ENCODE data around the gene TARS1.

TARS1 gene

DNA sequence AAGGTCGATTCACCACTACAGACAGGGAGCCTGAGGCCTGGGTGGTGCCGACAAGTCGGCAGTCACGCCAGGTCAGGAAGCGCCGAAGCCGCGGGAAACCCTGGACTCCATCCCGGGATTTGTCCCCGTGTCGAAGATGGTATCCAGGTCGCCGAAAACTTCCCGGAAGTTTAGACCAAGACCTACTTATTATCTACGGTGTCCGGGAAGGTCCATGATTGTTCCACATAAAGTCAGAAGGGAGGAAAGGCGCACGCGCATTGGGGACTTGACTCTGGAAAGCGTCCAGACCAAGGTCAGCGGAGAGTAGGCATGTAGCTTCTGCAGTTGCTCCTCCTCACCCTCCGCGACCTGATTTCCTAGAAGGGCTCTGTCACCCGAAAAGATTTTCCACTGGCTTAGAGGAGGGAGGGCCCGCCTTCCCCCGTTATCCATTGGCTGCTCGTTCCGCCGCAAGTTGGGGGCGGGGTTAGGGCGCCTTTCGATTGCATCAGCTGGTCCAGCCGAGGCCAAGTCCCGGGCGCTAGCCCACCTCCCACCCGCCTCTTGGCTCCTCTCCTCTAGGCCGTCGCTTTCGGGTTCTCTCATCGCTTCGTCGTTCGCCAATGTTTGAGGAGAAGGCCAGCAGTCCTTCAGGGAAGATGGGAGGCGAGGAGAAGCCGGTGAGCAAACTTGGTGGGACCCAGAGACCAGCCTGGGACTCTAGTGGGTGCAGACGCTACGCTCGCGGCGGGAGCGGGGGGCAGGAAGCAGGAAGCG, at the start of gene TARS1:
Gene TARS1, plus strand, starts transcription at position 484 of the 759 bp plus-strand sequence. Its CDS starts 122 bp downstream, at position 606.
- peak; percentile 96 for DNase-seq (ENCODE audit: low spot score)

DNA sequence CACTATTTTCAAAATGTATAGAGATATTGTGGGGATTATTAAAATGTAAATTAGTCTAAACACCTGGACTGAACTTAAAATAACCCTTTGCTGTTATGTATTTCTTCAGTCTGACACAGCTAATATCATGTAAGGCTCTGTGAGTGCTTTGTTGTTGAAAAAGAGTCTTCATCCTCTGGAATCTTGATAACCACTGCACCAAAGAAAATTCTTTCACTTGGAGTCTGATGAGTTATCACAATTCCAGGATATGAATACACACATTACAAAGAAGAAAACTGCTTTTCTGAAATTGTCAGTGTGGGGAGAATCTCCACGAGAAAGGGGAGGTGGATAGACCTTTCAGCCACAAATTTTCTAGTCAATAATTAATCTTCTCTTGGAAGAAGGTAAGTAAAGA, 42.3 kb upstream of the TARS1 start:
- no peak for DNase-seq (ENCODE audit: low spot score)

DNA sequence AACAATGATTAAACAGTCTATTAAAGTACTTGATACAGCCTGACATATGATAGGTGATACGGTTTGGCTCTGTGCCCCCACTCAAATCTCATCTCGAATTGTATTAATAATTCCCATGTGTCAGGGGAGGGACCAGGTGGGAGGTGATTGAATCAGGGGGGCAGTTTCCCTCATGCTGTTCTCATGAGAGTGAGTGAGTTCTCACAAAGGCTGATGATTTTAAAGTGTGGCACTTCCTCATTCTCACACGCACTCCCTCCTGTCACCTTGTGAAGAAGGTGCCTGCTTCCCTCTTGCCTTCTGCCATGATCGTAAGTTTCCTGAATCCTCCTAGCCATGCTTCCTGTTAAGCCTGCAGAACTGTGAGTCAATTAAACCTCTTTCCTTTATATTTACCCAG, 40.1 kb upstream of the TARS1 start:
- no peak for DNase-seq (ENCODE audit: low spot score)

DNA sequence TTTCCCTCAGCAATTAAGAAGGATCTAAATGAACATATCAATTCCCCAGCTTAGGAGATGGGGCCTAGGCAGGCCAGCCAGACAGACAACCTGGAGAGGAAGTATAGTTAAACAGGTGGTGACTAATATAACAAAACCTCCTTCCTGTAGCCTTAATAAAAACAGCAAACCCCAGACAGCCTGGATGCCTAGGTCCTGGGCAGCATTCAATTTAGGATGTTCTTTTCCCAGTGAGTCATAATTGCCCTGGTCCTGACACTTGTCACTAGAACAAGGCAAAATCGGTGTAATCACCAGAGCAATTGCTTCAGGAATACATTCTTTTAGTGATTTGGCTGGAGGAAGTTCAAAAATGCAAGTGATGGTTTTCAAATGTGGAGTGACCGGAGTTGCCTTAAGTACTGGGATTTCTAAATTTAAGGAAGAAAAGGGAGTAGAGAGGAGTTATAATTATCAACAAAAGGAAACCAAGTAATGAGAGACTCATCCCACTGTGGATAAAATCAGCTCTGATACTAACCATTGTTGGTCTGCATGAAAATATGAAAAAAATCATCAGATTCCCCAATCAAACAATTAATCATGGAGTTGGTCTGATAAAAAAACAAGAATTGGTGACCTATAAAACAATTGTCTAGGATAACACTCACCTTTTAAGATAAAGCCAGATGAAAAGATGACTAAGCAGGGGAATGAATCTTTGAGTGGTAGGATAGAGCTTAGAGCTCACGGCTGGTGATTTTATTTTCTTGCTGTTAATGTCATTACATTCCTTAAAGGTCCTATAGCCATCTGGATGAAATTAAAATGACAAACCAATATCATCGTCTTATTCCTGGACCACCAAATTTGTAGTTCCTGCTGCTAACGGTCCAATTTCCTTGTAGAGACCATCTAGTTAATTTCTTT, 39.0 kb upstream of the TARS1 start:
- DNase-seq (ENCODE audit: low spot score): peak; percentile 21

DNA sequence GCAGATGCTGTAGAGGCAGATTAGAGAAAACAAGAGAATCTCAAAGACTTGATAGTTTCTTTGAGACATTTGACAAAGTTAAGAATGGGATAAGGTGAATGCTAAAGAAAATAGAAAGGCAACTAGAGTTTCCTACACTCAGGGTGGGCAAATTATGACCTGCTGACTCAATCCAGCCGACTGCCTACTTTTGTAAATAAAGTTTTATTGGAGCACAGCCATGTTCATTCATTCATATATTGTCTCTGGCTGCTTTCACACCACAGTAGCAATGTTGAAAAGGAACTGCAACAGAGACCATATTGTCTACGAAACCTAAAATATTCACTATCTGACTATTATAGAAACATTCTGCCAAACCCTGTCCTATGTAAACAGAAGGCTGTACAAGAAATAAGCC, 37.6 kb upstream of the TARS1 start:
- DNase-seq (ENCODE audit: low spot score): no peak

DNA sequence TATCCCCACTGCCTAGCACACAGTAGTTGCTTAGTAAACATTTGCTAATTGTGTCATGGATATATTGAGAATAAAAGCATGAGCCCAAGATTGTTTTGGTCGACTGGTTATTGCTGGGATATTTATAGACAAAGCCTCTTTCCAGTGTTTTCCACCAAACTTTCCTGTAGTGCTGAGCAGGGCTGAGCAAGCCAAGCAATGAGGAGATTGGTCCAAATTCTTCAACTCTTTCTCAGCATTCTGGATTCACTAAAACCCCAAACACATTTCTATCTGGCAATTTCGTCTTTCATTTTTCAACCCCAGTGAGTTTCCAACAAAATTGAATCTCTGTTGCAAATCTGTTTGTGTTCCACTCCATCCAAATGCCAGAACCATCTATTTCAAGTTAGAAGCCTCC, 31.9 kb upstream of the TARS1 start:
- DNase-seq (ENCODE audit: low spot score): peak; percentile 14

DNA sequence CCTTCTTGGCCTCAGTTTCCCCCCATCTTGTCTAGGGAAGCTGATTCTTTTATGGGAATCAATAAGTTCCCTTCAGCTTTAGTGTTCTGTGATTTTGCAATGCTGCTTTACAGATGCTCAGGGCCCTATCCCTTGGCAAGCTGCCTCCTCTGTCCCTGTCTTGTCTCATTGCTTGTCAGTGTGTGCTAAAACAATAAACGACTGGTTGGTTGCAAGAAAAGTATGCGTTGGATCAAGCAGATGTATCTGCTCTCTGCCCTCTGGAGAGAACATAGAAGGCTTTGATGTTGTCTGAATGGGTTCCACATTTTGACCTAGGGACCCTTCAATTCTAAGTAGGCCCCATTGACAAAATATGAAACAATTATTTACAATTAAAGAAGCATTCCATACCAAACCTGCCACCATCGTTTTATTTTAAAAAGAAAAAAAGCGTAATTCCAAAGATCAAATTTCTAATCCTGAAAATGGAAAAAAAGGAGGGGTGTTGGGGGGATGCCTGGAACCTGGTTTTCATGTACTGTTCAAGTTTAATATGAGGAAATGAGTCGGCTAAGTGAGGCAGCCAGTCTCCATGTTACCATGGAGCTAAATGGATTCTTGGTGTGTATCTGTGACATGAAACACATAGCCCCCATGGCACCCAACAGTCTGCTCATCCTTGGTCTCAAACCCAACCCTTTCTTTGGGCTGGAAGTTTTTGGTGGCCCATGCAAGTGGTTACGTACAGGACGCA, 31.2 kb upstream of the TARS1 start:
- DNase-seq (ENCODE audit: low spot score): no peak

DNA sequence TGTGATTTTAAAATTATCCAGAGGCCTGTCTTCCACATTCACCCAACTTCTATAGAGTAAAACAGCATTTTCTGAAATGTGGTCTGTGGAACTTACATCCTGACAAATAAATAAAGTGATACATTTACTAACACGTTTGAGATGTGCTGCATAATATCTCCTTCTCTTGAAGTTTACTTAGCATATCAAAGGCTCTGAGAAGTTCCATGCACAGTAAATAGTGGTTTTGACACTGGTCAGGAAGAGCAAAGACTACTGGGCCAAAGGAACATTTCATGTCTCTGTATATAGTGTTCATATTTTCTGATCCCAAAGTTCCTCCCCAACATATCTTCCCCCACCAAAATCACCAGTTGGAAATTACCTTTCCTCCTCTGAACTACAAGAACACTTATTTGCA, 30.5 kb upstream of the TARS1 start:
- no peak for DNase-seq (ENCODE audit: low spot score)

DNA sequence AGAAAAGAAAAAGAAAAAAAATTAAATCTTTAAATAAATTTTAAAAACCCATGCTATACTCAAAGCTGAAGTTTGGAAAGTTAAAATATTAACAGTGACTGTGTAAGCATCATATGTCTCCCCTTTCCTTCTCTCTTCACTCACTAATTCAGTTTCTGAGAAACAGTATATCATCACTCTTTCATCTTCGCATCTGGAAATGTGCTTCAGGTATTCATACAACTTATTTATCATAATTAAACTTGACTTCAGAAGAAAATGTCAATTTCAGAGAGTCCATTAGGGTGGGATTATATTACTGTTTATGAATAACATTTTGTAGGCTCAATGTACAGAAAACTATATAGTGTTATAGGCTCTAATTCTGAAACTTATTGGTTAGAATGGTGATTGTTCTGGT, 29.3 kb upstream of the TARS1 start:
- DNase-seq (ENCODE audit: low spot score): no peak

DNA sequence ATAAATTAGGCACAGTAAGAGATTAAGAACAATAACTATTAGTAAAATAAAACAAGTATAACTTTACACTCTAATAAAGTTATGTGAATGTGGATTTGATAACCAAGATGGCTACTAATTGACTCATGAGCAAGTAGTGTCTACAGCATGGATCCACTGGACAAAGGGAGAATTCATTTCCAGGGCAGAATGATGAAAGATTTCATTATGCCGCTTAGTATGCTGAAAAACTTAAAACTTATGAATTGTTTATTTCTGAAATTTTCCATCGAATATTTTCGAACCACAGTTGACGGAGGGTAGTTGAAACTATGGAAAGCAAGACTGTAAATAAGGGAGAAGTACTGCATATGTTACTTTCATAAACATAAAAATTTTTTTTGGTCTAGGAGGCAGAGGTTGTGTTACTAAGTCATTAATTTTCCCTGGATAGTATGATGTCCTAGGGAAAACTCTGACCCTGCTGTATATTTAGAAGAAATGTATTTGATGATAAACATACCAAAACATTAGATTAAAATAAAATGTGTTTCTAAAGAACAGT, 24.9 kb upstream of the TARS1 start:
- DNase-seq (ENCODE audit: low spot score): no peak

DNA sequence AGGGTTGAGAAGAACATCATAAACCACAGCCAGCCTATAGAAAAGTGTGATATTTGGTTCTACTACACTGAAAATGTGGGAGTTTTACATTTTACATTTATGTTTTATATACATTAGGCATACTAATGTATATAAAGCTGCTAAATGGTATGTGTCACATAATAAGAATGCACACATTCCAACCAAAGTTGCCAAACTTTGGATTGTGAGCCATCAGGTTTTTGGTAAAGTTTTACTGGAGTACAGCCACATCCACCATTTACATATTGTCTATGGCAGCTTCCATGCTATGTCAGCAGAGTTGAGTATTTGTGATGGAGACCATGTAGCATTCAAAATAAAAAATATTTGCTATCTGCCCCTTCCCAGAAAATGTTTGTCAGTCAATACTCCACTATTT, 23.1 kb upstream of the TARS1 start:
- DNase-seq (ENCODE audit: low spot score): no peak

DNA sequence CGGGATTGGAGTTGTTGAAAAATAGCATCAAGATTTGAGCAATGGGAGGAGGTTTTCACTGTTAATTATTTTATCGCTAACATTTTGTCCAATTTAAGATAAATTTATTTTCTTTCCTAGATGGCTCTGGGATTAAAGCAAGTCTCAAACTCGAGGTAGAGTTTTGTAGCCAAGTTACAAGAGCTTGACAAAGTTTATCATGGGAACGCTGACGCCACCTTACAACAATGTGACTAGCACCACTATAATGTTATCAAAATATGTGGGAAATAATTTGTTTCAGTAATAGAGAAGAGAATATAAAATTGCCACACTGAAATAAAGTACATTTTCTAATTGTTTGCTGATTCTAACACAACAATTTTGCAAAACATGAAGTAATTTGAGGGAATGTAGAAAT, 19.8 kb upstream of the TARS1 start:
- no peak for DNase-seq (ENCODE audit: low spot score)

DNA sequence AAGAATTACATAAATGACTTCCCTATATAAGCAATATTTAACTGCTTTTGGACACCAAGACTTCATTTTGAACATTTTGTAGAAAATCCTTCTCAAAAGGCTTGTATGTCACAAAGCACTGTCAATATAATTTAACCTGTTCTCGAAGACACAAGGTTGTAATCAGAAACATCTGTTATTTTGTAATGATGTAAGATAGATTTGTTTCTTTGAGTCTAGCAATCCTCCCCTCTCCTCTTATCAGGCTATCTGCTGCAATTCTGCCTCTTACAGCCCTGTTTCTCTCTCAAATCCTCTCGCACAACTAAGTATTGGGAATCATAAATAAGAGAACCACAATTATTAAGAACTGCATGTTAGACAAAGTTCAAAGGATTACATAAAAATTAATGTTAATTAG, 18.6 kb upstream of the TARS1 start:
- no peak for DNase-seq (ENCODE audit: low spot score)

DNA sequence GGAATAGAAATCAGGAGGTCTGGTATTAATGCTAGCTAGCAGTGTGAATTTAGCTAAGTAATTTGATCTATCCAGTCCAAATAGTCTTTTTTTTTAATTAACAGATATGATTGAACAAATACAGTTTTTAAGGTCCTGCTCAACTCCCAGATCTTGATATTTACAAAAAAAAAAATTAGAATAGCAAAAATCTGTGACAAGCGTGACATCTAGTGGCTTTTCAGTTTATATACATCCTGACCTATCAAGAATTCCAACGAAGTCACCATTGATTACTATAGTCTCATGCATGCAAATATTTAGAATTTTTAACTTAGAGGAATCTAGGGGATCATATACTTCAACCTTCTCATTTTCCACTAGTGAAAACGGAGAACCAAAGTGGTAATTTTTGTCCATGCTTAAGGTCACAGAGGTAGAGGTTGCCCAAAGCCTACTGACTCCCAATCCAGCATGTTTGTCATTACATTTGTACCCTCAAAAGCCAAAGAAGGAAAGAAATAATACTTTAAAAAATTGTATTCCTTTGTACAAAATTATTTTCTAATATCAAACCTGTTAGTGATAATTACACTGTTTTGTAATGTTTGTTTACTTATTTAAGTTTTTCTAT, 17.6 kb upstream of the TARS1 start:
- no peak for DNase-seq (ENCODE audit: low spot score)

DNA sequence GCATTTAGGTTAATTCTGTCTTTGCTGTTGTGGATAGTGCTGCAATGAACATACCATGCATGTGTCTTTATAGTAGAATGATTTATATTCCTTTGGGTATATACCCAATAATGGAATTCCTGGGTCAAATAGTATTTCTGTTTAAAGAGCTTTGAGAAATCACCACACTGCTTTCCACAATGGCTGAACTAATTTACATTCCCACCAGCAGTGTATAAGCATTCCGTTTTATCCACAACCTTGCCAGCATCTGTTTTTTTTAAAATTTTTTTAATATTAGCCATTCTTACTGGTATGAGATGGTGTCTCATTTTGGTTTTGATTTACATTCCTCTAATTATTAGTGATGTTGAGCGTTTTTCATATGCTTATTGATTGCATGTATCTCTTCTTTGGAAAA, 15.5 kb upstream of the TARS1 start:
- no peak for DNase-seq (ENCODE audit: low spot score)

DNA sequence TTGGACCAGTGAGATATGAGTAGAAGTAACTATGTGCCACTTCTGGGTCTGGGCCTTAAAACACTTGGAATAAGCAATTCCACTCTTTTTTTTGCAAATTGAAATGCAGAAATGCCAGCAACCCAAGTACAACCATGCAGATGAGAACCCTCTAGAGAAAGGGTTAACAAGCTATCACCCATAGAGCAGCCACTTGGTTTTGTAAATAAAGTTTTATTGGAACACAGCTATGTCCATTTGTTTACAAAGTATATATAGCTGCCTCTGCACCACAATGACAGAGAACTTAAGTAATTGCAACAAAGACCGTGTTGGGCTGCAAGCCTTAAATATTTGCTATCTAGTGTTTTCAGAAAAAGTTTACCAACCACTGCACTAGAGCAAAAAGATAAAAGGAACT, 9.8 kb upstream of the TARS1 start:
- no peak for DNase-seq (ENCODE audit: low spot score)

DNA sequence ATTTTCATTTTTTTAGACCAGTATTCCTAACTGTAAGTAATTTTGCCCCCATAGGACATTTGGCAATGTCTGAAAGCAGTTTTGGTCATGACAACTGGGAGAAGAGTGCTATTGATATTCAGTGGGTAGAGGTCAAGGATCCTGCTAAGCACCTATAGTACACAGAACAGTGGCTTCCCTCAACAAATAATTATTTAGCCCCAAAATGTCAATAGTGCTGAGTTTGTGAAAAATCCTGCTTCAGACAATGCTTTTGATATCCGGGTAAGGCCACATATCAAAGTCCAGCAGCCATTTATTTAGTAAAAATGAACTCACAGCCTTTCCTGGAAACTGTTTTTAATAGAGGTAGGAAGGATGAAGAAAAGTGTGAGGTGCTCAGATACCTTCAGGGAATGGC, 8.1 kb upstream of the TARS1 start:
- no peak for DNase-seq (ENCODE audit: low spot score)

DNA sequence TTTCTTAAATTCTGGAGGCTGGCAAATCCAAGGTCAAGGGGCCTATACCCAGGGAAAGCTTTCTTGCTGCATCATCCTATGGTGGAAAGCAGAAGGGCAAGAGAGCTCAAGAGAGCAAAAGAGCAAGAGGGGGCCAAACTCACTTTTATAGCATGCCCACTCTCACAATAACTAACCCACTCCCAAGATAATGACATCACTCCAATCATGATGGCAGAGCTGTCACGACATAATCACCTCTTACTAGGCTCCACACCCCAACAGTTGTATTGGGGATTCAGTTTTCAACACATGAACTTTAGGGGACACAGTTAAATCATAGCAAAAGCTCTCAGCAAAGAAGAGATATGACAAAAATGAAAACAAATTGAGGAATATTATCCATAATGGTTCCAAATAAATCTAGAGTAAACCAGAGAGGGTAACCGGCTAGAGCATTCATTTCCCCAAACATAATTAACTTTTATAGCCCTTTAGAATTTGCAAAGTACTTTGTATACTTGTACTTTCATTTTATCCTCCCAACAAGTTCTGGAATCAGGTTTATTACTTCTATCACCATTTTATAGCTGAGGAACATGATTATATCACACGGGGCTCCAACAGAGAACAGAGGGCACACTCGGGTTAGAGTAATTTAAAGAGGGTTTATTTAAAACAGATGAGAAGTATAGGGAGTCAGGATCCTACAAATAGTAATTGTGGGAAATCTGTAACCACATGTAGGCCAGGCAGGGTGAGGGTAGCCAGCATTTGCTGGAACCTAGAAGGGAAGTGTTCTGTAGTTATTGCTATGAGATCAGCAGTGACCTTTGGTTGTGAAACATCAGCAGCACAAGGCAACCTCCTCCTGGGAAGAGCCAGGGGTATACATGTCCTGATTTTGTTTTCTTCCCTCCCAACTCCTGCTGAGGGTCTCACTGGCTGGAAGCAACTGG, 7.2 kb upstream of the TARS1 start:
- no peak for DNase-seq (ENCODE audit: low spot score)

DNA sequence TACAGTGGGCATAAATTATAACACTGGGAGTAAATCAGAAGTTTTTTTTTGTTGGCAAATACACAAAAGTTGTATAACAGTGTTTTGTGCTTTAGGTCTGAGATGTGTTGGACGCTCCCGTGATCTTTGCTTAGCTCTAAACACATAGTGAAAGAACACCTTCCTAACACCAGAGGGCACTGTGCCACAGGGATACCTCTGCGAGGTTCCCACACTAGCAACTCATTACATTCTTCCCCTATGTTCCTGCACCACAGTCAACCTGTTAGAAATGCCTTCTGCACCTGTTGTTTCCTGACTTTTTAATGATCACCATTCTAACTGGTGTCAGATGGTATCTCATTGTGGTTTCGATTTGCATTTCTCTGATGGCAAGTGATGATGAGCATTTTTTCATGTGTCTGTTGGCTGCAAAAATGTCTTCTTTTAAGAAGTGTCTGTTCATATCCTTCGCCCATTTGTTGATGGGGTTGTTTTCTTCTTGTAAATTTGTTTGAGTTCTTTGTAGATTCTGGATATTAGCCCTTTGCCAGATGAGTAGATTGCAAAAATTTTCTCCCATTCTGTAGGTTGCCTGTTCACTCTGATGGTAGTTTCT, 4.8 kb upstream of the TARS1 start:
- peak; percentile 68 for DNase-seq (ENCODE audit: low spot score)

DNA sequence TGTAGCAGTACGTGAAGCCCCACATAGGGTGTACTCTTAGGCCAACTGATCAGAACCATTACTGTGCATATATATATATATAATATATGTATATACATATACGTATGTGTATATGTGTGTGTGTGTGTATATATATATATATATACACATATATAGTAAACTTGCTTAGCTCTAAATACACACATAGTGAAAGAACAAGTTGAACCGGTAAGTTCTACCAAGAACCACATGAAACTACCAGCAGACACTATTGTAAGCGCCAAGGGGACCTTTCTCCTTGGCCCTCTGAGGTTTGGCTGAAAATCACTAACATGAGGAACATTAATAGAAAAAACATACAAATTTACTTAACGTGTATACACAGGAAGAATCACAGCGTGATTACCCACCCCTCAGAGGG, 1.8 kb upstream of the TARS1 start:
- DNase-seq (ENCODE audit: low spot score): no peak

Measured in AG08396 (cell line).